ENCODE results near the gene CHD1. TPM values are rescaled to one million over a fixed set of nuclear protein-coding genes. Genes with fewer than 3 reads are reported as not detected.

The CHD1 gene
- total RNA-seq, 1 donor from 2014 or later: 16.8 TPM

DNA sequence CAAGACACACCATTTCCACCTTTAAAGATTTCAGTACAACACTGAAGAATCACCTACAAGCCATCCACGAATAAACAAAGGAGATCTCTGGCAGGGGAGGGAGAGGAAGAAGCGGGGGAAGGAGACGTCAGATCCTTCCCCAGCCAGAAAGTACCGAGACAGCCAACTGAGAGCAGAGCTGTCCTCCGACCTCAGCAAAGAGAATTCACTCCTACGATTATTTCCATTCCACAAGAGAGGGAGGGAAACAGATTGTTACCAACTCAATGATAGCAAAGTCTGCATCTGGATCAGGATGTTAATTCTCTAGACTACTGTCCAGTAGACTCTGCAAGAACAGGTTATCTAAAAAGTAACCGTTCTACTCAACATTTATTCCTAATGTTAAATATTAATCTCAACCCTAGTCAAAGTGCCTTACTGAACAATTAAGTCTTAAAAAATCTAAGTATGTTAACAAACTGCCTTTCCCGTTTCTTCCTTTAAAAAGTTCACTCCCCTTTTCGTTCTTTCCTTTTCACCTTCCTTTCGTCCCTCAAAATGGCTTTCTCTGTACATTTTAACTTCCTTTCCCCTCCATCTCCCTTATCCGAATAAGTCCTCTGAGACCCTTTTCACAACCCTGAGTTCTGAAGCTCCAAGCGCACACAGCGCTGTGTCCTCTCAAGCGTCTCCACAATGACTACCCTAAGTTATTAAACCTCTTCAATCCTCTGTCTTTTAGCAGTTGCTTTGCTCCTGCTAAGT lies 1.4 kb downstream of the CHD1 start:
- TF ChIP-seq, protein P1, sequence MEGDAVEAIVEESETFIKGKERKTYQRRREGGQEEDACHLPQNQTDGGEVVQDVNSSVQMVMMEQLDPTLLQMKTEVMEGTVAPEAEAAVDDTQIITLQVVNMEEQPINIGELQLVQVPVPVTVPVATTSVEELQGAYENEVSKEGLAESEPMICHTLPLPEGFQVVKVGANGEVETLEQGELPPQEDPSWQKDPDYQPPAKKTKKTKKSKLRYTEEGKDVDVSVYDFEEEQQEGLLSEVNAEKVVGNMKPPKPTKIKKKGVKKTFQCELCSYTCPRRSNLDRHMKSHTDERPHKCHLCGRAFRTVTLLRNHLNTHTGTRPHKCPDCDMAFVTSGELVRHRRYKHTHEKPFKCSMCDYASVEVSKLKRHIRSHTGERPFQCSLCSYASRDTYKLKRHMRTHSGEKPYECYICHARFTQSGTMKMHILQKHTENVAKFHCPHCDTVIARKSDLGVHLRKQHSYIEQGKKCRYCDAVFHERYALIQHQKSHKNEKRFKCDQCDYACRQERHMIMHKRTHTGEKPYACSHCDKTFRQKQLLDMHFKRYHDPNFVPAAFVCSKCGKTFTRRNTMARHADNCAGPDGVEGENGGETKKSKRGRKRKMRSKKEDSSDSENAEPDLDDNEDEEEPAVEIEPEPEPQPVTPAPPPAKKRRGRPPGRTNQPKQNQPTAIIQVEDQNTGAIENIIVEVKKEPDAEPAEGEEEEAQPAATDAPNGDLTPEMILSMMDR (conservative IDR thresholded peaks at IDR 0.05; ENCODE audit: low read depth, low read length): no peak
- no peak for DNase-seq (ENCODE audit: low read depth)
- peak overlapping the region; percentile 93 for H3K4me3 ChIP-seq (ENCODE audit: low read depth, low read length)

DNA sequence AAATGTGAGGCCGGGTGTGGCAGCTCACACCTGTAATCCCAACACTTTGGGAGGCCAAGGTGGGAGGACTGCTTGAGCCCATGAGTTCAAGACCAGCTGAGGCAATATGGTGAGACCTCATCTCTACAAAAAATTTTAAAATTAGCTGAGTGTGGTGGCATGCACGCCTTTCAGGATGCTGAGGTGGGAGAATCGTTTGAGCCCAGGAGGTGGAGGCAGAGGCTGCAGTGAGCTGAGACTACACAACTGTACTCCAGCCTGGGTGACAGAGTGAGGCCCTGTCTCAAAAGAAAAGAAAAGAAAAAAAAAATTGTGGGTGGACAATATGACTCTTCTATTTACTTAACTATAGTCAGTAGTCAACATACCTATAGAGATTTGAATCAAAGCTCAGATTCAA lies 4.8 kb downstream of the CHD1 start:
- no peak for DNase-seq (ENCODE audit: low read depth)
- TF ChIP-seq, protein P1 (conservative IDR thresholded peaks at IDR 0.05; ENCODE audit: low read depth, low read length): no peak

DNA sequence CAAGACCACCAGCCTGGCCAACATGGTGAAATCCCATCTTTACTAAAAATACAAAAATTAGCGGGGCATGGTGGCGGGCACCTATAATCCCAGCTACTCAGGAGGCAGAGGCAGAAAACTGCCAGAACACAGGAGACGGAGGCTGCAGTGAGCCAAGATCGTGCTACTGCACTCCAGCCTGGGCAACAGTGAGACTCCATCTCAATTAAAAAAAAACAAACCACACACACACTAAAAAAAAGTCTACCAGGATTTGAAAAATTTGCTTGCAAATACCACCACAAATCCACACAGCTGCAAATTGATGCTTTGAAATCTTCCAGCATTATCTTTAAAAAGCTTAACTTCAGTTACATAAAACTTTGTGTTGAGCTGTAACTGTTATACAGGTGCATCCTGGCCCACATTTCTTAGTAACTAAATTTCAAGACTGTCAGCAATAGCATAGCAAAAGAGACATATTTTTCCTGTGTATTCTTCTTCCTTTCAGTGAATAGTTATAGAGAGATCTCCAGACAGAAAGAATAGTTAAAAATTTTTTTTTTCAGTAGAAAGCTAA lies 6.8 kb downstream of the CHD1 start:
- TF ChIP-seq, protein P1 (conservative IDR thresholded peaks at IDR 0.05; ENCODE audit: low read depth, low read length): no peak
- DNase-seq (ENCODE audit: low read depth): no peak
- H3K4me3 ChIP-seq (ENCODE audit: low read depth, low read length): no peak overlapping the region

More for the DNA sequence above, 4.8 kb downstream of the CHD1 start:
- no peak overlapping the region for H3K4me3 ChIP-seq (ENCODE audit: low read depth, low read length)

DNA sequence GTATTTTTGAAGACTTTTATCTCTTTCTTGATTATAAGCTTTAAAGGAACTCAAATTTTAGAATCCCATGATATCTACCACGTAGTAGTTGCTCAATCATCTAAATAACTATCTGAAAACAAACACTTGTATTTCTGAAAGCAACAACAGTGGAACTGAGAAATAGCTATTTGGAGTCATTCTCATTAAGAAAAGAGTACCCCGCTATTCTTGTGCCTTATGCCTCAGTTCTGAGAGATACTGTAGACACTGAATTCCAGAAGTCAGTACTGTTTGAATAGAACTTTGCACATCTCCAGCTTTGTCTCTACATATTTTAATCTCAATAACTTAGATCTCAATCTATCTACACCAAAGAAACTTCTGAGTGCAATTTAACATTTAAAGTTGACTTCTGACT lies 11.4 kb downstream of the CHD1 start:
- TF ChIP-seq, protein P1 (conservative IDR thresholded peaks at IDR 0.05; ENCODE audit: low read depth, low read length): no peak
- no peak for DNase-seq (ENCODE audit: low read depth)
- no peak overlapping the region for H3K4me3 ChIP-seq (ENCODE audit: low read depth, low read length)

DNA sequence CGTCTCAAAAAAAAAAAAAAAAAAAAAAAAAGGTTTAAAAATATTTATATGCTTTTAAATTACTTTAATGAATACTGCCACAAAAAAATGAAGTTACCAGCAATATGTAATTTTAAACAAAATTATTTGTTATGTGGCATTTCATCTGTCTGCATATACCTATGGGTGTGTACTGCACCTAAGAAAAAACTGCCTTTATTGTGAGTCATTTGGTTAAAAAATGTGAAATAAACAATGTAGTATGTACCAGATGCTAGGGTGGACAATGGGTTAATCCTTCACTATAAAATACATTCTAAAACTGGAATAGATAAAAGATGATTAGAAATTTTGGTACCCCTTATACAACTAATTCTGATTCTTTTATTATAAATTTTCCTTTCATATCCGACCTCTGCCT lies 12.3 kb downstream of the CHD1 start:
- TF ChIP-seq, protein P1 (conservative IDR thresholded peaks at IDR 0.05; ENCODE audit: low read depth, low read length): no peak
- H3K4me3 ChIP-seq (ENCODE audit: low read depth, low read length): no peak overlapping the region
- DNase-seq (ENCODE audit: low read depth): no peak

DNA sequence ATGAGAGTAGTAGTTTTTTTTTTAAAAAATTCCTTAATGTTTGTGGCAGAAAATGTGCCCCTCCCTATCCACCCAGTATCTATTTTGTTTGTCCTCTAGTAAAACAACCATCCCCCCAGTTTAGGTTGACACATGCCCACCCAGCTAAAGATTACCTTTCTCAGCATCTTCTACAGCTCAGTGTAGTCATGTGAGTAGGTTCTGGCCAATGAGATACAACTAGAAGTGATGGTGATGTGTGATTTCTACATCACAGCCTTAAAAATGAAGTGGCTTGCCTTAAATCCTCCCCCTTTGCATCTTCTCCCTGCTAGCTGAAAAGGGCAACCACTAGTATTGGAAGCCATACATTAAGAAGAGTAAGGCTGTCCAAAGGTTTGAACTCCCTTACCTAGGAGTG lies 14.9 kb downstream of the CHD1 start:
- no peak overlapping the region for H3K4me3 ChIP-seq (ENCODE audit: low read depth, low read length)
- no peak for DNase-seq (ENCODE audit: low read depth)
- TF ChIP-seq, protein P1 (conservative IDR thresholded peaks at IDR 0.05; ENCODE audit: low read depth, low read length): no peak
